Keratinocyte (primary cell): ENCODE measurements around the gene NLRX1. TPM values are rescaled to one million over a fixed set of nuclear protein-coding genes. Genes with fewer than 3 reads are reported as not detected.
"Not testable (repeated sequence)": the region's sequence is repeated elsewhere in the genome, so short reads cannot be mapped to it uniquely, and the experiment has no call there.

Experiments used
- DNase-seq: peaks from one replicate; pipeline ENCODE4 v3.0.0-alpha.2; 2011; ENCODE audit warnings: low read depth, missing footprints, low spot score
- FAIRE-seq: peaks from 2 replicates; lab custom pipeline; 2011; peaks lifted over from hg19 to GRCh38; lab: Jason Lieb, UNC
- H2AFZ ChIP-seq: 2 replicates; pipeline ENCODE4 v1.6.0; 2012; ENCODE audit warnings: low read length, control low read depth, inconsistent platforms; ENCODE audit not compliant: control insufficient read depth
- H3K27ac ChIP-seq: 2 replicates; pipeline ENCODE4 v1.5.1; 2011; ENCODE audit warnings: low read length; ENCODE audit not compliant: control insufficient read depth, insufficient read depth
- H3K27me3 ChIP-seq: 3 replicates; pipeline ENCODE4 v1.6.0; 2011; ENCODE audit warnings: low read length; ENCODE audit not compliant: control insufficient read depth, insufficient read depth; ENCODE audit errors: extremely low read depth
- H3K36me3 ChIP-seq, 2 experiments: 2 replicates in 1 of 2; 3 replicates in 1 of 2; pipeline ENCODE4 v1.5.1; 2011; ENCODE audit warnings: low read length in 2 of 2, mild to moderate bottlenecking in 1 of 2; ENCODE audit not compliant: control insufficient read depth in 2 of 2, insufficient read depth in 2 of 2; ENCODE audit errors: extremely low read depth in 1 of 2
- H3K4me1 ChIP-seq: 3 replicates; pipeline ENCODE4 v1.5.1; 2011; ENCODE audit warnings: low read length; ENCODE audit not compliant: control insufficient read depth, insufficient read depth; ENCODE audit errors: extremely low read depth
- H3K4me2 ChIP-seq: 3 replicates; pipeline ENCODE4 v1.6.0; 2011; ENCODE audit warnings: low read depth, low read length; ENCODE audit not compliant: control insufficient read depth, insufficient read depth; ENCODE audit errors: extremely low read depth
- H3K4me3 ChIP-seq, 3 experiments: fragments of 200-600 bp in 1 of 3; sonication (generic) in 1 of 3; 2 replicates in 2 of 3; 3 replicates in 1 of 3; pipeline ENCODE4 v1.5.1; 2011 to 2016; ENCODE audit warnings: low read length in 3 of 3, mild to moderate bottlenecking in 3 of 3, control low read depth in 2 of 3, inconsistent platforms in 1 of 3, low read depth in 1 of 3, mixed read lengths in 1 of 3, mixed run types in 1 of 3, moderate library complexity in 1 of 3; ENCODE audit not compliant: control insufficient read depth in 2 of 3, insufficient read depth in 2 of 3; ENCODE audit errors: extremely low read depth in 1 of 3
- H3K79me2 ChIP-seq: 2 replicates; pipeline ENCODE4 v1.6.0; 2012; ENCODE audit warnings: low read length; ENCODE audit not compliant: control insufficient read depth, insufficient read depth
- H3K9ac ChIP-seq: 3 replicates; pipeline ENCODE4 v1.6.0; 2011; ENCODE audit warnings: low read length; ENCODE audit not compliant: control insufficient read depth, insufficient read depth; ENCODE audit errors: extremely low read depth
- H3K9me1 ChIP-seq: 3 replicates; pipeline ENCODE4 v1.6.0; 2011; ENCODE audit warnings: low read length; ENCODE audit not compliant: control insufficient read depth, insufficient read depth; ENCODE audit errors: extremely low read depth
- H3K9me3 ChIP-seq: 2 replicates; pipeline ENCODE4 v1.5.1; 2012; ENCODE audit warnings: low read depth, low read length; ENCODE audit not compliant: control insufficient read depth
- H4K20me1 ChIP-seq: 3 replicates; pipeline ENCODE4 v1.6.0; 2011; ENCODE audit warnings: low read length; ENCODE audit not compliant: control insufficient read depth, insufficient read depth; ENCODE audit errors: extremely low read depth
- CTCF ChIP-seq, 3 experiments: IDR thresholded peaks in 1 of 3; conservative IDR thresholded peaks in 1 of 3; optimal IDR thresholded peaks in 1 of 3; 2 replicates in 2 of 3; 3 replicates in 1 of 3; pipeline versions ENCODE3 to v1.5.1; 2011; ENCODE audit warnings: low read length in 3 of 3, mild to moderate bottlenecking in 3 of 3, moderate library complexity in 2 of 3, control low read depth in 1 of 3, inconsistent platforms in 1 of 3; ENCODE audit not compliant: insufficient read depth in 2 of 3; ENCODE audit errors: extremely low read depth in 1 of 3
- EZH2 ChIP-seq: IDR thresholded peaks from one replicate; pipeline ENCODE4 v1.6.1; 2012; ENCODE audit warnings: inconsistent platforms, mild to moderate bottlenecking, low read length, moderate library complexity
- dilution Hi-C: fragments of 300-500 bp; cut with MboI; formaldehyde crosslinking; loops from one replicate; pipeline ENCODE4 v1.7.0; 2020; ENCODE audit warnings: low sequenced_read_pairs; ENCODE audit not compliant: extremely low pct_ligation_motif_present
- polyA plus RNA-seq, 5 experiments: library from polyadenylated mRNA; depleted of rRNA in 3 of 5; stranded (reverse) in 3 of 5; stranded (forward) in 1 of 5; unstranded in 1 of 5; fragments of >200 nt; gene quantifications; 1 replicate in 1 of 5; 2 replicates in 3 of 5; 3 replicates in 1 of 5; pipeline versions ENCODE4 v1.2.1 to v1.2.3, GENCODE V29; 2011 to 2012; ENCODE audit warnings: missing spikeins in 2 of 5, low read depth in 1 of 5, low replicate concordance in 1 of 5

The NLRX1 gene
- polyA plus RNA-seq, 1 donor (not counting 4 experiments of a cell fraction or from before 2014, with no cell fraction given) = 8.1 TPM

GRCh38 chr11:119180729-119181676, 12.5 kb downstream of the NLRX1 start:
- no peak for TF ChIP-seq CTCF (optimal IDR thresholded peaks at IDR 0.05 in 1 of 3, IDR thresholded peaks at IDR 0.05 in 1 of 3, conservative IDR thresholded peaks at IDR 0.05 in 1 of 3; ENCODE audit: extremely low read depth in 1 of 3, insufficient read depth in 2 of 3, low read length in 3 of 3)
- TF ChIP-seq EZH2 = no peak

GRCh38 chr11:119181677-119182412, 13.3 kb downstream of the NLRX1 start:
- no peak overlapping the region for H3K4me3 ChIP-seq
- no peaks in the 10 kb centered on the region for H3K9me3 ChIP-seq
- H4K20me1 ChIP-seq = no peaks in the 10 kb centered on the region
- peaks cover 0 to 5% of the 10 kb centered on the region in 2 experiments for H3K36me3 ChIP-seq
- H3K79me2 ChIP-seq = no peaks in the 10 kb centered on the region
- H3K4me1 ChIP-seq = peaks cover 5% of the 10 kb centered on the region
- H3K27me3 ChIP-seq = peaks cover 6% of the 10 kb centered on the region
- H3K9ac ChIP-seq = no peak overlapping the region
- FAIRE-seq (no peak), DNase-seq (no peak)
- dilution Hi-C loops = no loop called here
- TF ChIP-seq EZH2 = no peak
- TF ChIP-seq CTCF (optimal IDR thresholded peaks at IDR 0.05 in 1 of 3, IDR thresholded peaks at IDR 0.05 in 1 of 3, conservative IDR thresholded peaks at IDR 0.05 in 1 of 3; ENCODE audit: extremely low read depth in 1 of 3, insufficient read depth in 2 of 3, low read length in 3 of 3) = no peak
- H3K9me1 ChIP-seq = no peaks in the 10 kb centered on the region
- H3K4me2 ChIP-seq = no peak overlapping the region
- no peak overlapping the region for H2AFZ ChIP-seq
- H3K27ac ChIP-seq = no peak overlapping the region

More at GRCh38 chr11:119180729-119181676, 12.5 kb downstream of the NLRX1 start:
- Histone ChIP-seq H2AFZ (no peak overlapping the region), H3K9me3 (no peaks in the 10 kb centered on the region), H3K9ac (no peak overlapping the region), H3K27ac (no peak overlapping the region), H3K36me3 (peaks cover 0 to 5% of the 10 kb centered on the region in 2 experiments), H4K20me1 (no peaks in the 10 kb centered on the region), H3K4me3 (no peak overlapping the region), H3K27me3 (peaks cover 2% of the 10 kb centered on the region), H3K4me1 (peaks cover 5% of the 10 kb centered on the region), H3K79me2 (no peaks in the 10 kb centered on the region), H3K9me1 (no peaks in the 10 kb centered on the region), H3K4me2 (no peak overlapping the region)
- DNase-seq (no peak), FAIRE-seq (no peak)
- dilution Hi-C loops = no loop called here

DNA sequence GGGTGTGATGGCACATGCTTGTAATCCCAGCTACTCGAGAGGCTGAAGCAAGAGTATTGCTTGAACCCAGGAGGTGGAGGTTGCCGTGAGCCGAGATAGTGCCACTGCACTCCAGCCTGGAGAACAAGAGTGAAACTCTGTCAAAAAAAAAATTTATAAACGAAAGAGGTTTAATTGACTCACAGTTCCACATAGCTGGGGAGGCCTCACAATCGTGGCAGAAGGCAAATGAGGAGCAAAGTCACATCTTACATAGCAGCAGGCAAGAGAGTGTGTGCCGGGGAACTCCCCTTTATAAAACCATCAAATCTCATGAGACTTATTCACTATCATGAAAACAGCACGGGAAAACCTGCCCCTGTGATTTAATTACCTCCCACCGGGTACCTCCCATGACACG, 15.9 kb downstream of the NLRX1 start:
- dilution Hi-C loops, H3K4me3 ChIP-seq: not testable (repeated sequence)

More for the DNA sequence above, 15.9 kb downstream of the NLRX1 start:
- not testable (repeated sequence) for H4K20me1 ChIP-seq, H3K36me3 ChIP-seq, H3K27ac ChIP-seq, H3K4me1 ChIP-seq, H3K9me3 ChIP-seq, H2AFZ ChIP-seq, H3K9ac ChIP-seq, H3K4me2 ChIP-seq, H3K79me2 ChIP-seq, H3K9me1 ChIP-seq, FAIRE-seq, DNase-seq
- H3K27me3 ChIP-seq = peaks cover 14% of the 10 kb centered on the region
